NCI-H1092 treated with DMSO at 0.1 percent for 48 hours (cell line): Measurements from ENCODE around the gene TTLL7.
"Not testable (repeated sequence)": the region's sequence is repeated elsewhere in the genome, so short reads cannot be mapped to it uniquely, and the experiment has no call there.

Experiments used
- DNase-seq: peaks from one replicate; lab custom pipeline; 2025; lab: John Stamatoyannopoulos, UW

The TTLL7 gene

DNA sequence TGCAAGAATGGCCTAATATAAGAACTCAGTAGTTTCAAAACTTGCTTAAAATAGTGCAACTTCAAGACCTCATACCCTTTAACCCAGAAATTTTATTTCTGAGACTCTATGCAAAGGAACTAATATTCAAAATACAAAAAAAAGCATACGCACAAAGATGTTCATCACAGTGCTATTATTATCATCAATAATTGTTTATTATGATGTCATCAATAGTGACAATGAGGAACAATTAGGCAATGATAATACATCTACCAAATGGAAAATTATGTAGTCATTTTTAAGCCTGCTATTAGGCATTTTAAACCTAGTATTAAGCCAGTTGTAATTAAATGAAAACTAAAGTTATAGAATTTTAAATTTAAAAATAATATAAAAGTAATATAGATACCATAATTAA lies 3.3 kb downstream of the TTLL7 start:
- DNase-seq = no peak

DNA sequence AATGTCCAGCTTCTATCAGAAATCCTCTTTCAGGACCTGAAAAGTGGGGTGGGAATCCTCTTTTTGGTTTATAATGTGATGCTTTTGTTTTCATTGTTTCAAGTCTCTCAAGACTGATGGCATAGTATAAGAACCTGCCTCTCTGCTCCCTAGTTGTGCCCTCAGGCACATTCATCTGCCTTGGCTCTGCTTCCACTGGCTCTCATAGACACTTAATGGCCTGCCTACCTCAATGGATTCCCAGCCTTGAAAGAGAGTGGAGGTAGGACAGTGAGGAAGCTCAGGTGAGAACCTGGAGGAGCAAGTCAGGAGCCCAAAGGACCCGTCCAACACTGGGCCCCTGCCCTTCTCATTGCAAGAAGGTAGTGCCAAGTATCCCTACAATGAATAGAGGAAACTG lies 4.8 kb downstream of the TTLL7 start:
- DNase-seq = no peak

DNA sequence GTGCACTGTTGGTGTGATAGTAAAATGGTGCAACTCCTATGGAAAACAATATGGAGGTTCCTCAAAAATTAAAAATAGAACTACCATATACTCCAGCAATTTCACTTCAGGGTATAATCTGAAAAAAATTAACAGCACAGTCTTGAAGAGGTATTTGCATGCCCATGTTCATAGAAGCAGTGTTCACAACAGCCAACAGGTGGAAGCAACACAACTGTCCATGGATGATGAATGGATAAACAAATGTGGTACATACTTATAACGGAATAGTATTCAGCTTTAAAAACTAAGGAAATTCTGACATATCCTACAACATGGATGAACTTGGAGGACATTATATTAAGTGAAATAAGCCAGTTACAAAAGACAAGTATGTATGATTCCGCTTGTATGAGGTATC lies 8.2 kb downstream of the TTLL7 start:
- no peak for DNase-seq

- DNase-seq = no peak
Observed at GRCh38 chr1:83985048-83985447, 13.9 kb downstream of the TTLL7 start.

DNA sequence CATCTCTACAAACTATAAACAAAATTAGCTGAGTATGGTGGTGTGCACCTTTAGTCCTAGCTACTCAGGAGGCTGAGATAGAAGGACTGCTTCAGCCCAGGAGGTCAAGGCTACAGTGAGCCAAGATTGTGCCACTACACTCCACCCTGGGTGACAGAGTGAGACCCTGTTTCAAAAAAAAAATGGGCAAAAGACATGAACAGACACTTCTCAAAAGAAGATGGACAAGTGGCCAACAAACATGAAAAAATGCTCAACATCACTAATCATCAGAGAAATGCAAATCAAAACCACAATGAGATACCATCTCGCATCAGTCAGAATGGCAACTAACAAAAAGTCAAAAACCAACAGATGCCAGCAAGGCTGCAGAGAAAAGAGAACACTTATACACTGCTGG lies 15.0 kb downstream of the TTLL7 start:
- DNase-seq = not testable (repeated sequence)

- DNase-seq = peak; percentile 16
Observed at GRCh38 chr1:83978056-83978455, 20.9 kb downstream of the TTLL7 start.

DNA sequence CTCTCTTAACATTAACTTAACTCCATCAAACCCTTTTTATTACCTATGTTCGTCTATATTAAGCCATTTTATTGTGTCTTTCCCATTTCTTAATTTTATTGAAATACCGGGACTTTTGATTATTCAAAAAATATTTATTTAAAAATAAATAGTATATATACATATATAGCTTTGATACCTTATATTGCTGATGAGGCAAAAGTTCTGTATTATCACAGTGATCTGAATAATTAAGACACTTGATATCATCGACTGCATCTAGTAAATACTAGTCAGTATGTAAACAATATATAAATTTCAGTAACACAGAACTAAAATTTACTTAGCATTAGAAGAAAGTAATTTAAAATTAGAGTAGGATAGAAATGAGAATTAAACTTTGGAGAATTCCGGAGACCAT lies 22.0 kb downstream of the TTLL7 start:
- no peak for DNase-seq

GRCh38 chr1:83970802-83971201 lies 28.1 kb downstream of the TTLL7 start:
- DNase-seq = no peak

- DNase-seq = no peak
Observed at GRCh38 chr1:83970114-83970513, 28.8 kb downstream of the TTLL7 start.

DNA sequence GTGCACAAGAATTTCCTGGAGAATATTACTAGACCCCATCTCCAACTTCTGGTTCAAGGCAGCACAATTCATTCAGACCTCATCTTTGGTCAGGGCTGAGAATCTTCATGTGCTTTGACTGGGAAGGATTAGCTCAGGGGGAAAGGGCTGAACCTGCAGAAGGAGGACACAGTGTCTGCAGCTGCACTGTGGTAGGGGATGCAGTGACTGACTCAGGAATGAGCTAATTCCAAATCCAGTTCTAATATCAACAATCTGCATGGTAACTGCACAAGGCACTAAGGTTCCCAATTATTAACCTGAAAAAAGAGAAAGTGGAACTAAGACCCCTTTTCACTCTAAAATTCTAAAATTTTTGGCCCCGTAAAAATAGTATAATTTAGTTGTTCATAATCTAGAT lies 31.6 kb downstream of the TTLL7 start:
- no peak for DNase-seq

- no peak for DNase-seq
Observed at GRCh38 chr1:83964153-83964552, 34.8 kb downstream of the TTLL7 start.

GRCh38 chr1:83961571-83962295 lies 37.2 kb downstream of the TTLL7 start:
- no peak for DNase-seq

DNA sequence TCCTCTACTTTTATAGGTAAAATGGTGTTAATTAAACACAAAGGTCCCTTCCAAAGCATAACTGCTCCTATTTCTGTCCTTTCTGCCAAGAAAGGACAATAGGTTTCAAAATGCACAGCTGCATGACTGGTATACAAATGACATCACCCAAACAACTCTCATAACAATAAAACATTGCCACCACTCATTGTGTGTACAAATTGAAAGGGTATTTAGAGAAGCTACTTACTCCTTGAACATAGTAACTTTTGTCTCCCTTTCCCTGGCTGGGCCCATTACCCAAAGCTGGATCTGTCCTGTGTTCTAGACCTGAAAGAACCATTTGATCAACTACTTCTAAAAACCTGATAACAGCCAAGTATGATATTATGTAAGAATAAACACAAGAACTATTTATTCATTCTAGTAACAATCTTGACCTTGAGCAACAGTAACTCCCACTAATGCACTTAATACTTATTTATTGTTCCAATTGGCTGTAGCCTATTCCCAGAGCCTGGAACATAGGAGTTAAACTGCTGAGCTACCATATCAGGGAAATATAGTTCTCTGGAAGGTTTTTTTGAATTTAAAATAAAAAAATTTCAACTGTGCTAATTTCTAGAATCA lies 38.2 kb downstream of the TTLL7 start:
- DNase-seq = no peak

DNA sequence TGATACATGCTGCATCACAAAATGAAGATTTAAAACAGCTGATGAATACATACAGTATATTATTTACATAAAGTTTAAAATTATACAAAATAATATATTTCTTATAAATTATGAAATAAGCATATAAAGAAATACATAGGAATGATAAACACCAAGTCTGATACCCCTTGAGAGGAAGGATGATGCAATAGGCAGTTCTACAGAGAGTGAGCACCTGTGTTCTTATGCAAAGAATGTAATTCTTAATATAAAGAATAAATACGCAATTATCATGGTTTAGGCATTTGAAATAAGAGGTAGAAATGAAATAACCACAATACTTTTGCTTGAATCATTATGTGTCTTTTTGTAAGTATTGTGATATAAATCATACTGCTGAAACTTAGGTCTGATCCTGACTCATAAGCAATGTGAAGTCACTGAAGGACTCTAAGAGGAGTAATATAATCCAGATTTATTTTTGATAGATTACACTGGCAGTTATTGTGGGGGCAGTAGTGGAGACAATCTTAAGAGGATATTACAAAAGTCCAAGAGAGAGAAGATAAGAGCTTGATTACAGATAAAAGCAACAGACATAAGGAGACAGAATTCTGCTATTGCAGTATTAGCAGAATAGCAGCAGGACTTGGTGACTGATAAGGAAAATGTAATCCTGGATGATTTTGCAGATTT lies 39.0 kb downstream of the TTLL7 start:
- DNase-seq = no peak

DNA sequence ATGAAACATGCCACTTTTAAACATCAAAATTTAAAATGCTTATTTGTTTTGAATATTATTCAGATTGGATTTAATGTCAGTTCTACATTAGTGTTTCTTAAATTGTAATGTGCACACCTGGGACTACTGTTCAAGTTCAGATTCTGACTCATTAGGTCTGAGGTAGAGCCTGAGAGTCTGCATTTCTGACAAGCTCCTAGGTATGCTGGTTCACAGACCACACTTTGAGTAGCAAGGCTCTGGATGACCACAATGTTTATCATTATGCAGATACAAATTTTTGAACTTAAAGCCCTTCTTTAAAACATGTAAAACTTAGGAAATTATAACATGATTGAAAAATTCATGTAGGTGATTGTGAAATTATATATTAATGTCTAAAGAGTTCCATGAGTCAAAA lies 40.2 kb downstream of the TTLL7 start:
- no peak for DNase-seq

GRCh38 chr1:83954166-83954823 lies 44.6 kb downstream of the TTLL7 start:
- DNase-seq = no peak

DNA sequence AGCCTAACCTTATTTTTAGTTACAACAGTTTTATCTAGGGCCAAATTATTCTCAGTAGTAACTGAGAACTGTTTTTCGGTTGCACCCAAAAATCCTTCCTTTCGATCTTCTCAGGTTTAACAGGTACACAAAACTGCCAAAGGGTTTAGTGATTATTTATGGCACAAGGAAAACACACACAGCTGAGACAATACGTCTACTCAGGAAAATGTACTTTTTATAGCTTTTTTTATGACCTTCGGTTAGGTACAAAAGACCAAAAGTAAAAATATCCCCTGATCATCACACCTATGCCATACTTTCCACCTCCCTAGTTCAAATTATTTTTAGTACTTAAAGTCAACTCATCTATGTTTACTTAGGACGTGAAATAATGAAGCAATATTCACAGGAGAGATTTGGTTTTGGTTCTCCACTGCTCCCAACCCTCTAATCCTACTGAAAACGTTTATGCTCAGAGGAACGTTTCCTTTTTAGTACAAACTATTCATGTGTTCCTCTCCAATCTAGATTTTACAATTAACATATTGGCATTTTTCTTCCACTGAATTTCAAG lies 48.7 kb downstream of the TTLL7 start:
- no peak for DNase-seq

GRCh38 chr1:83942914-83943313 lies 56.0 kb downstream of the TTLL7 start:
- DNase-seq = no peak

- no peak for DNase-seq
Observed at GRCh38 chr1:83934550-83934949, 64.4 kb downstream of the TTLL7 start.

DNA sequence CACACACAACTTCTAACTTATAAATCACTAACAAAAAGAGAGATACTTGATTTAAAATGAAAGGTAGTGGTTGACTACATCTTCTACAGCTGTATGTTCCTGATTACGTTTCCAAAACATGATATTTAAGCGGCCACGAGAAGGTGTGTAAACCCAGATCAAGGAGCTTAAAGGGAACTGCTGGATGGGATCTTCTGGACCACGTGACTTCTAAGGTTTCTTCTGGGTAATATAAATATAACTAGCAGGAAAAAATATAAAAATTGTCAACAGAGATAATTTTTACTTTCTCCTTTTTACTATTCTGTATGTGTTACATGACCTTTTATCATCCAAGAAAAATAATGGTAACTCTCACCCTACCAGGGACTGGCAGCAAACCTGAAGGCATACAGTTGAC lies 66.2 kb downstream of the TTLL7 start:
- DNase-seq = no peak

DNA sequence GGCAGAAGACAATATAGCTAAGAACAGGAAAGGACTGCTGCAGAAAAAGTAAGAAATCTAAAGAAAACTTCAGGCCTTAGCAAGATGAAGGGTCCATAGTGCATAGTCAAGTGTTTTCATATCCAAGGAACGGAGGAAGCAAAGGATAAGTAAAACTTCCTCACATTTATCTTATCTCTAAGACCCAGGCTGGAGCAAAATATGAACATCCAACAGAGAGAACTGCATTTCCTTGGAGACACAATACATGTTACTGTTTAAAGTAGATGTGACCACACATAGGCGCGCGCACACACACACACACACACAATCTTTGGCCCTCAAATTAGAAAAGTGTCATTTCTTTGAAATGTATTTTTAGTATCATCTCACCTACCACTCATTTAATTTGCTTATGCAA lies 66.7 kb downstream of the TTLL7 start:
- no peak for DNase-seq

DNA sequence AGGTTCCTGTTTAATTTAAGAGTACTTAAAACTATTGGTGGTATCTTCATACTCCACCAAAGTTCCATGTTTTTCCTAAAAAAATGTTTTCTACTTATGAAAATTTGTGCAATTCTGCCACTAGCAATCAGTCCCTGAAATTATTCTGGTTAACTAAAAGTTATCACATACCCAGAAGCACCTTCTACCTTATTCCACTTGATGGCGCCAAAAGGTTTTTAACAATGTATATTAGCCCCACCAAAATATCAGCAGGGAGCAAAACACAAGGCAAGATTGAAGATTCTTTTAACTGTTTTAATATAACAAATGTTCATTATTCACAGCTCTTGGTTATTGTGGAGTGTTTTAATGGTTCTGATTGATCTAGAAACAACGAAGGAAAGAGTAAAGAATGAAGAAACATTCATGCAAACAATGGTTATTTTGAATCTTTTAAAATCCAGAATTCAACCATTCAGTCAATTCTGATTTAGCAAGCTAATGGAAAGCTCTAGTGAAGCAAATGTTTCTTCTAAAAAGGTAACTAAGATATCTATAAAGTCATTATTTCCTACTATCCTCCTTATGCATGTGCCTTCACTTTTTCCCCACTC lies 67.2 kb downstream of the TTLL7 start:
- DNase-seq = peak; percentile 48
